SK-N-SH (cell line): ENCODE data around the gene SSTR3. TPM values are rescaled to one million over a fixed set of nuclear protein-coding genes. Genes with fewer than 3 reads are reported as not detected.

Source experiments
- CTCF ChIA-PET: fragments of 300-600, 350-600 bp; formaldehyde crosslinking; extraction: SDS; loops from one replicate; lab custom pipeline; 2021; lab: Yijun Ruan, JAX
- POLR2A ChIA-PET: fragments of 350-600 bp; sonication (Branson Sonifier 250); formaldehyde crosslinking; extraction: SDS; loops from one replicate; lab custom pipeline; 2020; ENCODE audit warnings: antibody characterized with exemption, inconsistent platforms; lab: Yijun Ruan, JAX
- DNase-seq: peaks from one replicate; pipeline ENCODE4 v3.0.0; 2012
- H2AFZ ChIP-seq: fragments of 200-600 bp; sonication (generic); 2 replicates; pipeline ENCODE4 v1.8.1; 2016; ENCODE audit warnings: antibody characterized with exemption, mild to moderate bottlenecking, low read depth
- H3F3A ChIP-seq: fragments of 200-600 bp; sonication (generic); replicated peaks from 2 replicates; pipeline ENCODE3; 2016; ENCODE audit warnings: antibody characterized with exemption, mild to moderate bottlenecking; ENCODE audit not compliant: insufficient read depth
- H3K27ac ChIP-seq, 2 experiments: fragments of 200-500 bp in 1 of 2; fragments of 200-600 bp in 1 of 2; sonication (Bioruptor generic) in 1 of 2; sonication (generic), shearing (Covaris generic) in 1 of 2; 2 replicates each; pipeline versions ENCODE4 v1.5.1 to v1.6.1; 2014 to 2016; ENCODE audit warnings: low read depth in 2 of 2, inconsistent platforms in 1 of 2, low read length in 1 of 2, mild to moderate bottlenecking in 1 of 2, mixed read lengths in 1 of 2
- H3K27me3 ChIP-seq: fragments of 200-600 bp; sonication (generic), shearing (Covaris generic); 2 replicates; pipeline ENCODE4 v1.6.1; 2016; ENCODE audit warnings: mixed run types; ENCODE audit not compliant: insufficient read depth
- H3K36me3 ChIP-seq, 2 experiments: fragments of 200-500 bp in 1 of 2; fragments of 200-600 bp in 1 of 2; sonication (Bioruptor generic) in 1 of 2; sonication (generic) in 1 of 2; replicated peaks in 1 of 2; 2 replicates each; pipeline versions ENCODE3 to v1.5.1; 2014 to 2016; ENCODE audit warnings: low read length in 1 of 2, mild to moderate bottlenecking in 1 of 2; ENCODE audit not compliant: insufficient read depth in 2 of 2, control insufficient read depth in 1 of 2
- H3K4me1 ChIP-seq, 2 experiments: fragments of 200-500 bp in 1 of 2; fragments of 200-600 bp in 1 of 2; sonication (Bioruptor generic) in 1 of 2; sonication (generic), shearing (Covaris generic) in 1 of 2; 2 replicates each; pipeline versions ENCODE4 v1.5.1 to v1.6.1; 2014 to 2016; ENCODE audit warnings: low read depth in 1 of 2, low read length in 1 of 2, mixed run types in 1 of 2; ENCODE audit not compliant: insufficient read depth in 2 of 2, control insufficient read depth in 1 of 2
- H3K4me2 ChIP-seq: fragments of 200-600 bp; sonication (generic), shearing (Covaris generic); 2 replicates; pipeline ENCODE4 v1.6.1; 2017; ENCODE audit warnings: mixed run types
- H3K4me3 ChIP-seq, 2 experiments: fragments of 200-500 bp in 1 of 2; fragments of 200-600 bp in 1 of 2; sonication (Bioruptor generic) in 1 of 2; sonication (generic), shearing (Covaris generic) in 1 of 2; 2 replicates each; pipeline versions ENCODE4 v1.5.1 to v1.8.1; 2014 to 2016; ENCODE audit warnings: low read depth in 2 of 2, inconsistent platforms in 1 of 2, low read length in 1 of 2, mild to moderate bottlenecking in 1 of 2, mixed read lengths in 1 of 2, moderate library complexity in 1 of 2
- H3K79me2 ChIP-seq: fragments of 200-600 bp; sonication (generic); 2 replicates; pipeline ENCODE4 v1.8.1; 2017; ENCODE audit warnings: mild to moderate bottlenecking; ENCODE audit not compliant: insufficient read depth
- H3K9ac ChIP-seq: fragments of 200-600 bp; sonication (generic); 2 replicates; pipeline ENCODE4 v1.6.1; 2017; ENCODE audit warnings: mixed run types
- H3K9me2 ChIP-seq: fragments of 200-600 bp; sonication (generic); 2 replicates; pipeline ENCODE4 v1.6.1; 2017; ENCODE audit warnings: mixed run types
- H3K9me3 ChIP-seq: fragments of 200-600 bp; sonication (generic); 2 replicates; pipeline ENCODE4 v1.6.1; 2017; ENCODE audit warnings: mixed run types, mild to moderate bottlenecking, moderate library complexity
- H4K20me1 ChIP-seq: fragments of 200-600 bp; sonication (generic); 2 replicates; pipeline ENCODE4 v1.6.1; 2017; ENCODE audit warnings: mild to moderate bottlenecking, mixed run types; ENCODE audit not compliant: insufficient read depth
- ELF1 ChIP-seq: IDR thresholded peaks from 2 replicates; pipeline ENCODE4 v1.4.0; 2012
- FOSL2 ChIP-seq: IDR thresholded peaks from 2 replicates; pipeline ENCODE4 v1.4.0; 2012; ENCODE audit warnings: low read depth, mild to moderate bottlenecking, moderate library complexity, borderline replicate concordance
- JUND ChIP-seq: IDR thresholded peaks from 2 replicates; pipeline ENCODE4 v1.4.0; 2012
- NFIC ChIP-seq: IDR thresholded peaks from 2 replicates; pipeline ENCODE4 v1.4.0; 2012; ENCODE audit warnings: borderline replicate concordance
- NRF1 ChIP-seq: IDR thresholded peaks from 2 replicates; pipeline ENCODE4 v1.6.1; 2012; ENCODE audit warnings: low read depth, mild to moderate bottlenecking, low read length
- POLR2AphosphoS5 ChIP-seq: IDR thresholded peaks from 2 replicates; pipeline ENCODE4 v1.6.1; 2012; ENCODE audit warnings: low read depth, low read length
- RAD21 ChIP-seq: IDR thresholded peaks from 2 replicates; pipeline ENCODE4 v1.6.1; 2012; ENCODE audit warnings: mild to moderate bottlenecking, low read length
- RXRA ChIP-seq: IDR thresholded peaks from 2 replicates; pipeline ENCODE4 v1.4.0; 2012; ENCODE audit warnings: low read depth, mild to moderate bottlenecking, borderline replicate concordance
- TAF1 ChIP-seq: IDR thresholded peaks from 2 replicates; pipeline ENCODE4 v1.6.1; 2012; ENCODE audit warnings: low read depth, mild to moderate bottlenecking, low read length, moderate library complexity, borderline replicate concordance
- TCF12 ChIP-seq: IDR thresholded peaks from 2 replicates; pipeline ENCODE4 v1.4.0; 2012
- WGBS: methylation state at CpG from one replicate; pipeline ENCODE4 v1.1.6; 2017; ENCODE audit warnings: low lambda C conversion rate; 5-methylcytosine and 5-hydroxymethylcytosine counted together
- polyA plus RNA-seq, 3 experiments: library from polyadenylated mRNA; depleted of rRNA; stranded (reverse); fragments of >200 nt; gene quantifications; 2 replicates each; pipeline ENCODE4 v1.2.3, GENCODE V29; 2012
- TF ChIP-seq, protein P1 (sequence below): IDR thresholded peaks from 2 replicates; pipeline ENCODE4 v1.4.0; 2012; ENCODE audit warnings: low read depth, borderline replicate concordance
- TF ChIP-seq, protein P2 (sequence below): IDR thresholded peaks from 2 replicates; pipeline ENCODE4; 2012

Gene SSTR3
- polyA plus RNA-seq, 1 of the 3 experiments (the other 2 are of a cell fraction): not detected

GRCh38 chr22:37254867-37255233, 42.6 kb upstream of the SSTR3 start:
- Histone ChIP-seq H3K79me2 (no peaks in the 10 kb centered on the region), H4K20me1 (no peaks in the 10 kb centered on the region), H3K9me3 (no peaks in the 10 kb centered on the region), H3K9ac (no peak overlapping the region), H3K4me3 (no peak overlapping the region), H3F3A (peaks cover 19% of the 10 kb centered on the region), H3K9me2 (no peaks in the 10 kb centered on the region), H3K4me2 (peak overlapping the region; percentile 45; the same call in 1 of the 2 replicates), H3K27me3 (no peaks in the 10 kb centered on the region), H2AFZ (peak overlapping the region; percentile 50; the same call in 1 of the 2 replicates), H3K36me3 (no peaks in the 10 kb centered on the region), H3K27ac (peak overlapping the region in 1 of 2 experiments; percentile 64; a peak in 2 of 4 replicates), H3K4me1 (peaks cover 4 to 21% of the 10 kb centered on the region in 2 experiments)
- POLR2A ChIA-PET: no interaction called here
- DNase-seq: no peak
- 36% methylated on average over 5 of the region's 5 CpGs for WGBS
- TF ChIP-seq, protein P1, sequence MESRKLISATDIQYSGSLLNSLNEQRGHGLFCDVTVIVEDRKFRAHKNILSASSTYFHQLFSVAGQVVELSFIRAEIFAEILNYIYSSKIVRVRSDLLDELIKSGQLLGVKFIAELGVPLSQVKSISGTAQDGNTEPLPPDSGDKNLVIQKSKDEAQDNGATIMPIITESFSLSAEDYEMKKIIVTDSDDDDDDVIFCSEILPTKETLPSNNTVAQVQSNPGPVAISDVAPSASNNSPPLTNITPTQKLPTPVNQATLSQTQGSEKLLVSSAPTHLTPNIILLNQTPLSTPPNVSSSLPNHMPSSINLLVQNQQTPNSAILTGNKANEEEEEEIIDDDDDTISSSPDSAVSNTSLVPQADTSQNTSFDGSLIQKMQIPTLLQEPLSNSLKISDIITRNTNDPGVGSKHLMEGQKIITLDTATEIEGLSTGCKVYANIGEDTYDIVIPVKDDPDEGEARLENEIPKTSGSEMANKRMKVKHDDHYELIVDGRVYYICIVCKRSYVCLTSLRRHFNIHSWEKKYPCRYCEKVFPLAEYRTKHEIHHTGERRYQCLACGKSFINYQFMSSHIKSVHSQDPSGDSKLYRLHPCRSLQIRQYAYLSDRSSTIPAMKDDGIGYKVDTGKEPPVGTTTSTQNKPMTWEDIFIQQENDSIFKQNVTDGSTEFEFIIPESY: no peak
- TF ChIP-seq TAF1 (no peak), ELF1 (no peak), FOSL2 (no peak), TCF12 (no peak), POLR2AphosphoS5 (no peak), RAD21 (no peak), NRF1 (no peak), RXRA (no peak)
- TF ChIP-seq, protein P2, sequence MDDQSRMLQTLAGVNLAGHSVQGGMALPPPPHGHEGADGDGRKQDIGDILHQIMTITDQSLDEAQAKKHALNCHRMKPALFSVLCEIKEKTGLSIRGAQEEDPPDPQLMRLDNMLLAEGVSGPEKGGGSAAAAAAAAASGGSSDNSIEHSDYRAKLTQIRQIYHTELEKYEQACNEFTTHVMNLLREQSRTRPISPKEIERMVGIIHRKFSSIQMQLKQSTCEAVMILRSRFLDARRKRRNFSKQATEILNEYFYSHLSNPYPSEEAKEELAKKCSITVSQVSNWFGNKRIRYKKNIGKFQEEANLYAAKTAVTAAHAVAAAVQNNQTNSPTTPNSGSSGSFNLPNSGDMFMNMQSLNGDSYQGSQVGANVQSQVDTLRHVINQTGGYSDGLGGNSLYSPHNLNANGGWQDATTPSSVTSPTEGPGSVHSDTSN: no peak
- CTCF ChIA-PET: interaction anchor here (1.2 kb wide), 1 partner anchor 9 kb away, joined by 3 read pairs; no protein-coding TSS in a partner anchor

GRCh38 chr22:37254209-37254866, 42.1 kb upstream of the SSTR3 start:
- Histone ChIP-seq H3K4me3 (no peak overlapping the region), H3K9ac (no peak overlapping the region), H3K27me3 (no peaks in the 10 kb centered on the region), H3K27ac (peak overlapping the region in 1 of 2 experiments; percentile 64; a peak in 2 of 4 replicates), H3K9me3 (no peaks in the 10 kb centered on the region), H3F3A (peaks cover 19% of the 10 kb centered on the region), H3K4me2 (peak overlapping the region; percentile 45), H2AFZ (peak overlapping the region; percentile 50; the same call in 1 of the 2 replicates), H3K4me1 (peaks cover 2 to 19% of the 10 kb centered on the region in 2 experiments), H3K36me3 (no peaks in the 10 kb centered on the region), H3K9me2 (no peaks in the 10 kb centered on the region), H4K20me1 (no peaks in the 10 kb centered on the region), H3K79me2 (no peaks in the 10 kb centered on the region)
- ChIA-PET POLR2A (no interaction called here), CTCF (interaction anchor here (1.2 kb wide), 1 partner anchor 9 kb away, joined by 3 read pairs; no protein-coding TSS in a partner anchor)
- no peak for TF ChIP-seq ELF1
- peak; percentile 72 for TF ChIP-seq NFIC
- TF ChIP-seq RAD21: no peak
- peak; percentile 15; the same call in 1 of the 2 replicates for TF ChIP-seq JUND
- 0 out of 2 replicates have a peak, but pooled peaks have one; percentile 43 for TF ChIP-seq FOSL2
- WGBS: 26% methylated on average over 5 of the region's 5 CpGs
- DNase-seq: no peak
